Stimulated activated CD4-positive, alpha-beta T cell treated with anti-CD3 and anti-CD28 coated beads, Interleukin-12 subunit alpha, Interleukin-12 subunit beta, amount 100 ng/mL, for 24 hours (primary cell): Measurements from ENCODE around the gene CPSF2.
"Not testable (repeated sequence)": the region's sequence is repeated elsewhere in the genome, so short reads cannot be mapped to it uniquely, and the experiment has no call there.

Experiments used
- DNase-seq, 2 experiments: peaks; one replicate each; pipeline ENCODE4 v3.0.0-alpha.2; 2020; ENCODE audit warnings: low read depth in 2 of 2

CPSF2 gene

GRCh38 chr14:92154283-92154942, 32.6 kb downstream of the CPSF2 start:
- no peak for DNase-seq

GRCh38 chr14:92160619-92161018, 38.9 kb downstream of the CPSF2 start:
- no peak for DNase-seq

GRCh38 chr14:92161521-92161920, 39.8 kb downstream of the CPSF2 start:
- no peak for DNase-seq

GRCh38 chr14:92164958-92165357, 43.2 kb downstream of the CPSF2 start:
- DNase-seq = no peak

GRCh38 chr14:92173668-92174067, 51.9 kb downstream of the CPSF2 start:
- DNase-seq = no peak

- DNase-seq = no peak
Observed at GRCh38 chr14:92175811-92176210, 54.0 kb downstream of the CPSF2 start.

- DNase-seq = no peak
Observed at GRCh38 chr14:92176476-92176875, 54.7 kb downstream of the CPSF2 start.

- DNase-seq = not testable (repeated sequence)
Observed at GRCh38 chr14:92179178-92179577, 57.4 kb downstream of the CPSF2 start.

GRCh38 chr14:92185559-92185958, 63.8 kb downstream of the CPSF2 start:
- DNase-seq = no peak

GRCh38 chr14:92187616-92188015, 65.8 kb downstream of the CPSF2 start:
- not testable (repeated sequence) for DNase-seq

- no peak for DNase-seq
Observed at GRCh38 chr14:92190768-92191167, 69.0 kb downstream of the CPSF2 start.

- DNase-seq = no peak
Observed at GRCh38 chr14:92198804-92199203, 77.0 kb downstream of the CPSF2 start.

- DNase-seq = no peak
Observed at GRCh38 chr14:92199763-92200162, 78.0 kb downstream of the CPSF2 start.

GRCh38 chr14:92203116-92203515, 81.3 kb downstream of the CPSF2 start:
- no peak for DNase-seq

GRCh38 chr14:92204792-92205191, 83.0 kb downstream of the CPSF2 start:
- DNase-seq = no peak

GRCh38 chr14:92207012-92207927, 85.5 kb downstream of the CPSF2 start:
- no peak for DNase-seq

- no peak for DNase-seq
Observed at GRCh38 chr14:92207928-92208265, 86.1 kb downstream of the CPSF2 start.

GRCh38 chr14:92209141-92209540, 87.4 kb downstream of the CPSF2 start:
- no peak for DNase-seq

GRCh38 chr14:92213125-92213524, 91.4 kb downstream of the CPSF2 start:
- not testable (repeated sequence) for DNase-seq

GRCh38 chr14:92215579-92215978, 93.8 kb downstream of the CPSF2 start:
- no peak for DNase-seq

GRCh38 chr14:92217936-92218335, 96.2 kb downstream of the CPSF2 start:
- DNase-seq = no peak
